Renal cortical epithelial cell (primary cell): ENCODE data around the gene CELSR2. TPM values are rescaled to one million over a fixed set of nuclear protein-coding genes. Genes with fewer than 3 reads are reported as not detected.
"Not testable (repeated sequence)": the region's sequence is repeated elsewhere in the genome, so short reads cannot be mapped to it uniquely, and the experiment has no call there.

ENCODE experiments used
- DNase-seq: peaks from one replicate; pipeline ENCODE4 v3.0.0-alpha.2; 2011; ENCODE audit warnings: low read depth
- total RNA-seq: library from RNA; depleted of rRNA; stranded (reverse); fragments of >200 nt; gene quantifications from 2 replicates; pipeline ENCODE4 v1.2.3, GENCODE V29; 2014

CELSR2 gene, protein sequence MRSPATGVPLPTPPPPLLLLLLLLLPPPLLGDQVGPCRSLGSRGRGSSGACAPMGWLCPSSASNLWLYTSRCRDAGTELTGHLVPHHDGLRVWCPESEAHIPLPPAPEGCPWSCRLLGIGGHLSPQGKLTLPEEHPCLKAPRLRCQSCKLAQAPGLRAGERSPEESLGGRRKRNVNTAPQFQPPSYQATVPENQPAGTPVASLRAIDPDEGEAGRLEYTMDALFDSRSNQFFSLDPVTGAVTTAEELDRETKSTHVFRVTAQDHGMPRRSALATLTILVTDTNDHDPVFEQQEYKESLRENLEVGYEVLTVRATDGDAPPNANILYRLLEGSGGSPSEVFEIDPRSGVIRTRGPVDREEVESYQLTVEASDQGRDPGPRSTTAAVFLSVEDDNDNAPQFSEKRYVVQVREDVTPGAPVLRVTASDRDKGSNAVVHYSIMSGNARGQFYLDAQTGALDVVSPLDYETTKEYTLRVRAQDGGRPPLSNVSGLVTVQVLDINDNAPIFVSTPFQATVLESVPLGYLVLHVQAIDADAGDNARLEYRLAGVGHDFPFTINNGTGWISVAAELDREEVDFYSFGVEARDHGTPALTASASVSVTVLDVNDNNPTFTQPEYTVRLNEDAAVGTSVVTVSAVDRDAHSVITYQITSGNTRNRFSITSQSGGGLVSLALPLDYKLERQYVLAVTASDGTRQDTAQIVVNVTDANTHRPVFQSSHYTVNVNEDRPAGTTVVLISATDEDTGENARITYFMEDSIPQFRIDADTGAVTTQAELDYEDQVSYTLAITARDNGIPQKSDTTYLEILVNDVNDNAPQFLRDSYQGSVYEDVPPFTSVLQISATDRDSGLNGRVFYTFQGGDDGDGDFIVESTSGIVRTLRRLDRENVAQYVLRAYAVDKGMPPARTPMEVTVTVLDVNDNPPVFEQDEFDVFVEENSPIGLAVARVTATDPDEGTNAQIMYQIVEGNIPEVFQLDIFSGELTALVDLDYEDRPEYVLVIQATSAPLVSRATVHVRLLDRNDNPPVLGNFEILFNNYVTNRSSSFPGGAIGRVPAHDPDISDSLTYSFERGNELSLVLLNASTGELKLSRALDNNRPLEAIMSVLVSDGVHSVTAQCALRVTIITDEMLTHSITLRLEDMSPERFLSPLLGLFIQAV (N-terminal part only)
- 8.5 and 75.9 TPM in 2 replicates for total RNA-seq

- peak; percentile 13 for DNase-seq
Measured at GRCh38 chr1:109248797-109249629, at the start of gene CELSR2. TSS of gene CELSR2 (plus strand) at chr1:109249539. CDS start at chr1:109250080, 541 bp downstream.

DNA sequence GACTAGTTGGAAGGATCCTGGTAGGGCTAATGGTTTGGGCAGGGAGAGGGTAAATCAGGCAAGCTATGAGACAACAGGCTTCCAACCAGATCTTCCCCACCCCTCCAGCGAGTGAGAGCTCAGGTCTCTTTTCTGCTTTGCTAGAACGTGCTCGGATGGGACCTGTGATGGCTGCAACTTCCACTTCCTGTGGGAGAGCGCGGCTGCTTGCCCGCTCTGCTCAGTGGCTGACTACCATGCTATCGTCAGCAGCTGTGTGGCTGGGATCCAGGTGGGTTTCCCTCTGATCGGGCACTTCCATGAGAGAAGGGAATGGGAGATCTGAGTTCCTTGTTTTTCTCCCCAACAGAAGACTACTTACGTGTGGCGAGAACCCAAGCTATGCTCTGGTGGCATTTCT is 49.6 kb upstream of the CELSR2 start:
- no peak for DNase-seq

- peak; percentile 84 for DNase-seq
Measured at GRCh38 chr1:109201123-109201703, 48.1 kb upstream of the CELSR2 start.

GRCh38 chr1:109204484-109204883 is 44.9 kb upstream of the CELSR2 start:
- DNase-seq, result no peak

- DNase-seq, result no peak
Measured at GRCh38 chr1:109206339-109206738, 43.0 kb upstream of the CELSR2 start.

DNA sequence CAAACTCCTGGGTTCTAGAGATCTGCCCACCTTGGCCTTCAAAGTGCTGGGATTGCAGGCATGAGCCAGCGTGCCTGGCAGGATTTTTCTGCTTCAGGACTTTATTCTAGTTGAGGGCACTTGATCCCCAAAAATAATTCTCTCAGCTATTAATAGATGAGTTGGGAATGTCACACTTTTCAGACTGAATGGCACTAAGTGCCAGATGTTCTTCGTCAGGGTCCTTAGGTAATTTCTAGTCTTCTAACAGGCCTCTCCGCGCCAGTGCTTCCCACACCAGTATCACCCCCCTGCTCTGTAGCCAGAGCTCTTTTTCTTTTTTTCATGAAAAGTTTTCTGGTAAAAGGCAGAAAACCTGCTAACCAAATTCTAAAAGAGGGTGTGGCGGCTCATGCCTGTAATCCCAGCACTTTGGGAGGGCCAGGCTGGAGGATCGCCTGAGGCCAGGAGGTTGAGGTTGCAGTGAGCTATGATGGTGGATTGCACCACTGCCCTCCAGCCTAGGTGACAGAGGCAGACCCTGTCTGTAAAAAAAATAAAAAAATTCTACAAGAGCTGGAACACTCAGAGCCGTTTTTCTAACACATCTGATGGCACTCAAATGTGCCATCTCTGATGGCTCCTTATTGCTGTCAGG is 41.8 kb upstream of the CELSR2 start:
- DNase-seq, result no peak

GRCh38 chr1:109208394-109208793 is 40.9 kb upstream of the CELSR2 start:
- no peak for DNase-seq

DNA sequence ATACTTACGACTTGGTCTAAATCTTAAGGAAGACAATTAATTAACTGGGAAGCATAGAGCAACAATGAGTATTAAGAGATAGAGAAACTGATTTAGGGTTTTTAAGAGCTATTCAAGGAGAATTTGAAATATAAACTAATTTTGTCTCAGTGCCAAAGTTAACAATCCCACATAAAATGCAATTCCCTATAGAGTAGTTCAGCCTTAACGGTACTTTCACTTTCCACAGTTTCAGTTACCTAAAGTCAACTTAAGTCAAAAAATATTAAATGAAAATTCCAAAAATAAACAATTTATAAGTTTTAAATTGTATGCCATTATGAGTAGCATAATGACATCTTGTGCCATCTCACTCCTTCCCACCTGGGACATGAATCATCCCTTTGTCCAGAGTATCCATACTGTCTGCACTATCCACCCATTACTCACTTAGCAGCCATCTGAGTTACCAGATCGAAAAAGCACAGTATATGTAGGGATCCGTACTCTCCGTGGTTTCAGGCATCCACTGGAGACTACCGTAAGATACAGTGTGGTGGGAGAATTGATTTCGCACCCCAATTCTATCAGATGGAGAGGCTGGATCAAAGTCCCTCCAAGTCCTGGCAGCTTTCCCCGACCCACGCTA is 40.4 kb upstream of the CELSR2 start:
- no peak for DNase-seq

GRCh38 chr1:109210058-109210457 is 39.3 kb upstream of the CELSR2 start:
- no peak for DNase-seq

DNA sequence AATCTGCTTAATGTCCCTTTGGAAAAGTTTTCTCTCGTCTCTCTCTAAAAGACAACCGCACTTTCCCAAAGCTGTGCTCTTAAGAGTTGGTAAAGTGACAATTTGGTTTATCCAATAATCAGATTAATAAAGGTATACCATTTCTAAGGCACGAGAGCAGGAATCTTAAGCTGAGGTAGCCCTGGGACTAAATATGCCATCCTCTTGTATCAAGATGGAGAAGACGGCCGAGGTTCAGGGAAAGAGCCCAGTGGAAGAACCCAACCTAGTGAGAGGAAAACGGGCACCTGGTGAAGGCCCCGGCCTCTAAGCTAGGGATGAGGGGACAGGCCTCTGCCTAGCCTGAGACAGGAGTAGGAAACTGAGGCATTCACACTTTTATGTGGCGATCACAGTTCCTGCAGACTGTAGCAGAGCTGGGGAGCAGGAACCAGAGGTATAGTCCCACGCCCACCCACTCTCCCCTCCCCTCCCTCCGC is 36.0 kb upstream of the CELSR2 start:
- no peak for DNase-seq

DNA sequence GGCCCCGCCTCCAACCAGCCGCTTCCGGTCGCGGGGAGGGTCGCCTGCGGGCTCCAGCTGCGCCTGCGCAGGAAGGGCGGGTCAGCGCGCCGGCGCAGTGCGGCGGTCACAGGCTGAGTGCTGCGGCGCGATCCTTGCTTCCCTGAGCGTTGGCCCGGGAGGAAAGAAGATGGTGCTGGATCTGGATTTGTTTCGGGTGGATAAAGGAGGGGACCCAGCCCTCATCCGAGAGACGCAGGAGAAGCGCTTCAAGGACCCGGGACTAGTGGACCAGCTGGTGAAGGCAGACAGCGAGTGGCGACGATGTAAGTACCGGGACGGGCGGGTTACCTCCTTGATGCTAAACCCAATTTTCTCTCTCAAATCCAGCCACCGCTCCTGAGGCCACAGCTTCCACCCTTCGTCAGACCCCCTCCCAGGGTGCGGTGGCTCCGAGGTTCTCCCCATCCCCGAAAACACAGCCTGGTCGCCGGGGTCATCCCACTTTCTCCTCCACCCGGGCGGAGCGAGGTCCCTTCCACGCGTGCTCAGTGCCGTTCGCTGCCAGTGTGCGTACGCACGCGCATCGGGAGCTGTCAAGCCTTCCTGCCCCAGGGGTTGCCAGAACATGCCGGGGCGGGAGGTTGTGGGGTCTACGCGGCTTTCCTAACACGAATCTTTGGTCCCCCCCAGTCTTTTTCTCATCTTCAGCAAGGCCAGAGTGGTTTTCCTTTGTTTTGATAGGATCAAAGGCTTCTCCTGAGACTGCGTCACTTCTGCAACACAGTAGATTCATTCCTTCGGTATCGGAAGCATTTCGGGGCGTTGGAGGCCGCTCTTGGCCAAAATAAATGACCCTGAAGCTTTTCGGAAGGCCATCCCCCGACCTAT is 35.3 kb upstream of the CELSR2 start, which contains the start of gene SARS1:
TSS of gene SARS1 (plus strand) at position 95 of the 870 bp plus-strand sequence. CDS start at position 170, 75 bp downstream.
- DNase-seq, result peak; percentile 65

GRCh38 chr1:109214695-109215623 is 34.4 kb upstream of the CELSR2 start:
- DNase-seq, result peak; percentile 88

- no peak for DNase-seq
Measured at GRCh38 chr1:109216662-109217061, 32.7 kb upstream of the CELSR2 start.

- DNase-seq, result no peak
Measured at GRCh38 chr1:109218516-109218915, 30.8 kb upstream of the CELSR2 start.

DNA sequence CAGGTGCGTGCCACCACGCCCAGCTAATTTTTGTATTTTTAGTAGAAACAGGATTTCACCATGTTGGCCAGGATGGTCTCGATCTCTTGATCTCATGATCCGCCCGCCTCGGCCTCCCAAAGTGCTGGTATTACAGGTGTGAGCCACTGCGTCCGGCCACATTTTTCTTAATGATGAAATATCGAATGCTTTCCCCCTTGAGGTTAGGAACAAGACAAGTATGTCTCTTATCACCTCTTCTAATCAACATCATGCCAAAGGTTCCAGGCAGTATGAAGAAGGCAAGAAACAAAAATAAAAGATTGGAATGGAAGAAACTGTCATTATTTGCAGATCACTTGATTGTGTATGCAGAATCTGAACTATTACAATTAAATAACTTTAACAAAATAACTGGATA is 28.1 kb upstream of the CELSR2 start:
- DNase-seq, result not testable (repeated sequence)

DNA sequence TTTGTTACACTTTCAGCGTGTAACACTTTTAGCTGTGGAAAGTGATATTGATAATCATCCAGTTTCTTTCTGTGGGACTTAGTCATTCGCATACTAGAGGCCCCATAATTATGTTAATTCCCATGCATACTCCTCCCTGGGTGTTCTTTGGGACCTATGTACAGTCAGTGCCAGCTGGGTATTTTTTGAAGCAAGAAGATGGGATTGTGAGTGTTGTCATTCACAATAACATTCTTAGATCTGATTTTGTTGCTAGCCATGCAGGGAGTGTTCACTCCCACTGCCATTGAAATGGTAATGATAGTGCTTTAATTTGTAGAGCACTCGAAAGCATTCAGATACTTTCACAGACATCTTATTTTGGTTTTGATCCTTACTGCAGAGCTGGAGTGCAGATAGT is 24.0 kb upstream of the CELSR2 start:
- DNase-seq, result no peak

DNA sequence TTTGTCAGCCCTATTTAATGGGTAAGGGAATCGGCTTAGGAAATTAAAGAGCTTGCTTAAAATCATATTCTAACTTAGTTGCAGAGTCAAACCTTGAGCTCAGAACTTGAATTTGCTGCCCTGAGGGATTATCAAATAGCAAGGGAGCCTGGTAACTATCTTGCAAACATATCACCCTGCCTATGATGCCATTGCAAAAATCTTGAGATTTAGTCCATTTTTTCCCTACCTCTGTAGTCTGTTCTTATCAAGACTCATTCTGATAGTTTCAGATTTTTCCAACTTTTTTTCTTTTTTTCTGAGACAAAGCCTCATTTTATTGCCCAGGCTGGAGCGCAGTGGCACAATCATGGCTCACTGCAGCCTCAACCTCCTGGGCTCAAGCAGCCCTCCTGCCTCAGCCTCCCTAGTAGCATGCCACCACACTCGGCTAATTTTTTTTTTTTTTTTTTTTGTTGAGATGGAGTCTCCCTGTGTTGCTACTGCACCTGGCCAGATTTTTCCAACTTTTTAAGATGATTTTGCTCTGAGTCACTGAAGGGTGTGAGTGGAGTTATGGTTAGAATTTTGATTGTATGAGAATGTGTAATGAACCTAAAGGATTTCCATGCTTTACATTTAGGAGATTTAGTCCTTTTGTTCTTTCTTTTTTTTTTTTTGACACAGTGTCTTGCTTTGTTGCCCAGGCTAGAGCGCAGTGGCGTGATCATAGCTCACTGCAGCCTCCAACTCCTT is 23.5 kb upstream of the CELSR2 start:
- DNase-seq, result no peak
